GM23248 (cell line): ENCODE measurements around the gene PRDX2. TPM values are rescaled to one million over a fixed set of nuclear protein-coding genes. Genes with fewer than 3 reads are reported as not detected.

Source experiments
- DNase-seq: peaks from one replicate; pipeline ENCODE4 v3.0.0-alpha.2; 2015
- H2AFZ ChIP-seq: fragments of 200-600 bp; sonication (generic); 2 replicates; pipeline ENCODE4 v1.6.1; 2016; ENCODE audit warnings: antibody characterized with exemption
- H3F3A ChIP-seq: fragments of 200-600 bp; sonication (generic); 2 replicates; pipeline ENCODE4 v1.6.1; 2016; ENCODE audit warnings: mild to moderate bottlenecking, antibody characterized with exemption, mixed run types; ENCODE audit not compliant: insufficient read depth
- H3K27ac ChIP-seq: fragments of 200-600 bp; sonication (generic); 2 replicates; pipeline ENCODE4 v1.5.1; 2016; ENCODE audit warnings: mild to moderate bottlenecking
- H3K27me3 ChIP-seq: fragments of 200-600 bp; sonication (generic); replicated peaks from 2 replicates; pipeline ENCODE4 v1.6.1; 2016; ENCODE audit warnings: mild to moderate bottlenecking; ENCODE audit not compliant: insufficient read depth
- H3K36me3 ChIP-seq: fragments of 200-600 bp; sonication (generic); 2 replicates; pipeline ENCODE4 v1.6.1; 2016; ENCODE audit warnings: low read depth, mild to moderate bottlenecking
- H3K4me1 ChIP-seq: fragments of 200-600 bp; sonication (generic); 2 replicates; pipeline ENCODE4 v1.6.1; 2016; ENCODE audit warnings: mild to moderate bottlenecking; ENCODE audit not compliant: insufficient read depth
- H3K4me2 ChIP-seq: fragments of 200-600 bp; sonication (generic); one replicate; pipeline ENCODE4 v1.6.1; 2016; ENCODE audit warnings: mild to moderate bottlenecking; ENCODE audit not compliant: unreplicated experiment
- H3K4me3 ChIP-seq: fragments of 200-600 bp; sonication (generic); 2 replicates; pipeline ENCODE4 v1.5.1; 2016; ENCODE audit warnings: mild to moderate bottlenecking
- H3K79me2 ChIP-seq: fragments of 200-600 bp; sonication (generic); 2 replicates; pipeline ENCODE4 v1.6.1; 2016; ENCODE audit warnings: mild to moderate bottlenecking; ENCODE audit not compliant: insufficient read depth
- H3K9ac ChIP-seq: fragments of 200-600 bp; sonication (generic); 2 replicates; pipeline ENCODE4 v1.6.1; 2016; ENCODE audit warnings: mild to moderate bottlenecking
- H3K9me2 ChIP-seq: fragments of 200-600 bp; sonication (generic); 2 replicates; pipeline ENCODE4 v1.6.1; 2016; ENCODE audit warnings: mixed run types, mild to moderate bottlenecking, moderate library complexity; ENCODE audit not compliant: insufficient read depth
- H3K9me3 ChIP-seq: fragments of 200-600 bp; sonication (generic); one replicate; pipeline ENCODE4 v1.6.1; 2017; ENCODE audit warnings: low read depth
- H4K20me1 ChIP-seq: fragments of 200-600 bp; sonication (generic); 2 replicates; pipeline ENCODE4 v1.6.0; 2016; ENCODE audit not compliant: insufficient read depth
- EZH2 ChIP-seq: fragments of 200-600 bp; sonication (generic); IDR thresholded peaks from 2 replicates; pipeline ENCODE4 v1.6.1; 2018; ENCODE audit warnings: antibody characterized with exemption, mild to moderate bottlenecking; ENCODE audit not compliant: insufficient read depth, poor library complexity, severe bottlenecking
- EZH2phosphoT487 ChIP-seq: fragments of 200-600 bp; sonication (generic); IDR thresholded peaks from 2 replicates; pipeline ENCODE4 v1.6.1; 2018; ENCODE audit warnings: antibody characterized with exemption, moderate library complexity, mild to moderate bottlenecking, low read depth; ENCODE audit not compliant: insufficient read depth
- WGBS, 2 experiments: methylation state at CpG; one replicate each; pipeline ENCODE4 v1.1.6; 2015 to 2017; ENCODE audit warnings: low lambda C conversion rate in 2 of 2, low coverage in 1 of 2; ENCODE audit errors: missing lambda C conversion rate in 2 of 2; 5-methylcytosine and 5-hydroxymethylcytosine counted together
- in situ Hi-C: fragments of 300-500 bp; cut with MboI; formaldehyde crosslinking; loops from 2 replicates; pipeline ENCODE4 v1.15.0; 2020
- polyA plus RNA-seq: library from polyadenylated mRNA; unstranded; fragments of >200 nt; fragmentation: Nextera tagmentation; extraction: Ambion mirVana; gene quantifications from 2 replicates; pipeline ENCODE4 v1.2.1, GENCODE V29; 2016
- total RNA-seq: library from RNA; depleted of rRNA; stranded (reverse); fragments of >200 nt; shearing (Covaris generic); gene quantifications from 2 replicates; pipeline ENCODE4 v1.2.3, GENCODE V29; 2014

PRDX2 gene
- total and polyA plus RNA-seq, 2 experiments from 2014 or later = 230 to 252 TPM

DNA sequence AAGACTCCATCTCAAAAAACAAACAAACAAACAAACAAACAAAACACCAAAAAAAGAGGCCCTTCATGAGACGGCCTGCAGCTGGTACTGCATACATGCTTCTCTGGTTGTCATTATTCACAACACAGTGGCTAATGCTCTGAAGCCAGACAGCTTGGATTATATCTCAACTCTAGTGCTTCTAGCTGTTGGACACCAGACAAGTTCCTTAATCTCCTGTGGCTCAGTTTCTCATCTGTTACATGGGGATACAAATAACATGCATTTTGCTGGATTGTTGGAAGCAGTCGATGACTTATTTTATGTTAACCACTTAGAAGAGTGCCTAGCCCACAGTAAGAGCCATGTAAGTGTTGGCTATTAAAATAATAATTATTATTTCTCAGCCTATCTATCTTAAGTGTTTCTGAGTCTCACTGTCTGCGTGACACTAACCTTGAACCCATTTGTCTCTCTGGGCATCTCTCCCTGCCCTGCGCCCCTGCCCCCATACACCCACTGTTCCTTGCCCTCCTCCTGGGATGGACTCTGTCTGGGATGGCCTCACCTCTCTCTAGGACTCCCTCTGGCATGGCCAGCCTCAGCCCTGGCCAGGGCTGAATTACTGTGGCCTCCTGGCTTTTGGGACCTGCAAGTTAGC, 13.4 kb downstream of the PRDX2 start:
- TF ChIP-seq EZH2phosphoT487 (no peak), EZH2 (no peak)
- H3K27me3 ChIP-seq = no peaks in the 10 kb centered on the region
- peak; percentile 38 for DNase-seq
- peak overlapping the region; percentile 12 for H2AFZ ChIP-seq
- peaks cover 17% of the 10 kb centered on the region for H3K79me2 ChIP-seq
- 25 to 28% methylated on average over 4 of the region's 4 CpGs for WGBS, 2 experiments
- no peaks in the 10 kb centered on the region for H3K36me3 ChIP-seq
- peaks cover 43% of the 10 kb centered on the region for H3F3A ChIP-seq
- H3K9ac ChIP-seq = peak overlapping the region; percentile 98
- in situ Hi-C loops = no loop called here
- no peaks in the 10 kb centered on the region for H4K20me1 ChIP-seq
- H3K4me3 ChIP-seq = peak overlapping the region; percentile 93
- peak overlapping the region; percentile 91 for H3K4me2 ChIP-seq
- H3K9me3 ChIP-seq = no peaks in the 10 kb centered on the region
- no peaks in the 10 kb centered on the region for H3K9me2 ChIP-seq
- H3K27ac ChIP-seq = peak overlapping the region; percentile 99
- H3K4me1 ChIP-seq = peaks cover 34% of the 10 kb centered on the region

DNA sequence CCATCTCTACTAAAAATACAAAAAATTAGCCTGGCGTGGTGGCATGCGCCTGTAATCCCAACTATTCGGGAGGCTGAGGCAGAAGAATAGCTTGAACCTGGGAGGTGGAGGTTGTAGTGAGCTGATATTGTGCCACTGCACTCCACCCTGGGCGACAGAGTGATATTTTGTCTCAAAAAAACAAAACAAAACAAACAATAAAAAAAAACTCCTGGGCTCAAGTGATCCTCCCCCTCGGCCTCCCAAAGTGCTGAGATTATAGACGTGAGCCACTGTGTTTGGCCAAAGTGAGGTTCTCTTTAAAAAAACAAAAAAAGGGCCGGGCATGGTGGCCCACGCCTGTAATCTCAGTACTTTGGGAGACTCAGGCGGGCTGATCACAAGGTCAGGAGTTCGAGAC, 14.1 kb downstream of the PRDX2 start:
- Histone ChIP-seq H3K27ac (peak overlapping the region; percentile 99), H3K9me2 (no peaks in the 10 kb centered on the region), H3K9ac (no peak overlapping the region), H3K9me3 (no peaks in the 10 kb centered on the region), H3K36me3 (no peaks in the 10 kb centered on the region), H3K4me2 (no peak overlapping the region), H3K27me3 (no peaks in the 10 kb centered on the region), H2AFZ (no peak overlapping the region), H3K4me1 (peaks cover 34% of the 10 kb centered on the region), H3K79me2 (peaks cover 10% of the 10 kb centered on the region), H4K20me1 (no peaks in the 10 kb centered on the region), H3K4me3 (no peak overlapping the region), H3F3A (peaks cover 38% of the 10 kb centered on the region)
- TF ChIP-seq EZH2phosphoT487 = no peak
- no peak for TF ChIP-seq EZH2
- in situ Hi-C loops = no loop called here
- no peak for DNase-seq
- WGBS, 2 experiments = 67 to 73% methylated on average over 10 of the region's 10 CpGs

DNA sequence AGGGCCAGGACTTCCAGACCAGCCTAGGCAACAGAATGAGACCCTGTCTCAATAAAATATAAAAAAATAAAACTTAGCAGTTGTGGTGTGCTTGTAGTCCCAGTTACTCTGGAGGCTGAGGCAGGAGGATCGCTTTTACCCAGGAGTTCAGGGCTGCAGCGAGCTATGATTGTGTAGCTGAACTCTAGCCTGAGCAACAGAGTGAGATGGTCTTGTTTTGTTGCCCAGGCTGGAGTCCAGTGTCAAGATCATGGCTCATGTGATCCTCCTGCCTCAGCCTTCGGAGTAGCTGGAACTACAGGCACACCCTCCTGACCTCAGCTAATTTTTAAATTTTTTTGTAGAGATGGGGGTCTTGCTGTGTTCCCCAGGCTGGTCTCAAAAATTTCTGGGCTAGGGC, 14.6 kb downstream of the PRDX2 start:
- H3K27me3 ChIP-seq = no peaks in the 10 kb centered on the region
- H3K4me3 ChIP-seq = no peak overlapping the region
- no peaks in the 10 kb centered on the region for H3K36me3 ChIP-seq
- H3F3A ChIP-seq = peaks cover 40% of the 10 kb centered on the region
- H4K20me1 ChIP-seq = no peaks in the 10 kb centered on the region
- no peak overlapping the region for H3K4me2 ChIP-seq
- H3K9me3 ChIP-seq = no peaks in the 10 kb centered on the region
- no peaks in the 10 kb centered on the region for H3K9me2 ChIP-seq
- whole genome bisulfite sequencing, 2 experiments = 64 to 82% methylated on average over 3 of the region's 3 CpGs
- no peak overlapping the region for H3K9ac ChIP-seq
- no peak overlapping the region for H3K27ac ChIP-seq
- H3K79me2 ChIP-seq = peaks cover 5% of the 10 kb centered on the region
- H3K4me1 ChIP-seq = peaks cover 34% of the 10 kb centered on the region
- DNase-seq = no peak
- TF ChIP-seq EZH2phosphoT487 (no peak), EZH2 (no peak)
- in situ Hi-C loops = no loop called here
- no peak overlapping the region for H2AFZ ChIP-seq

DNA sequence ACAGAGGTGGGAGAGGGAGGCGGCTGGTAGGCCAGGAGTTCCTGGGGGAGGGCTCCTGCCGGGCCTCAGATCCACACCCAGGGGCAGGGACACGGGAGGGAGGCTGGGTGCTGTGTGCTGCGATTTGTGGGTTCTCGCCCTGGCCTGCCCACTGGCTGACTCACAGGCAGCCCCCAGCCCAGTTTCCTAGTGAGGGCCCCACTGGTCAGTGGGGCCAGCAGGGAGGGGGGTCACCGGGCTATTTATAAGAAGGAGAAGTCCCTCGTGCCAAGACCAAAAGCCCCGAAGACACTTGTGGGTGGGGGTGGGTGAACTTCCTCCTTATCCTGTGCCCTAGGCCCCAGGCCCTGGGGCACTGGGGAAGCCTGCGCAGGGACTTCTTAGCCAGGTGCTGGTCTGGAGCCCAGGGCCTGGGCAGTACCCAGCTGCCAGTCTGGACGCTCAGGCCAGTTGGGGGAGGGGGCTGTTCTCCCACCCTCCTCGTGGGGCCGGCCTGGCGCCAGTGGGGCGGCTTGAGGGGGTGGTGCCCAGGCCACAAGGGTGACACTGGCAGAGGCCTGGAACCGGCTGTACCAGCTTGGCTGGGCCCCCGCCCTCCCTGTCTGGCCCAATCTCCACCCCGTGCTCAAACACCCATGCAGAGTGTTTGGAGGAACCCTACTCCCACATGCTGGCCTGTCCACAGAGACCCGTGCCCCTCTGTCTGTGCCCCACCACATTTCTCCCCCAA, 15.3 kb downstream of the PRDX2 start:
- peak overlapping the region; percentile 73; the same call in 1 of the 2 replicates for H3K27ac ChIP-seq
- peaks cover 46% of the 10 kb centered on the region for H3F3A ChIP-seq
- H3K9me3 ChIP-seq = no peaks in the 10 kb centered on the region
- H3K4me1 ChIP-seq = peaks cover 34% of the 10 kb centered on the region
- no peaks in the 10 kb centered on the region for H3K36me3 ChIP-seq
- no peak overlapping the region for H3K9ac ChIP-seq
- H2AFZ ChIP-seq = peak overlapping the region; percentile 26; the same call in 1 of the 2 replicates
- H3K79me2 ChIP-seq = no peaks in the 10 kb centered on the region
- H3K9me2 ChIP-seq = no peaks in the 10 kb centered on the region
- H3K4me2 ChIP-seq = no peak overlapping the region
- DNase-seq = no peak
- H4K20me1 ChIP-seq = no peaks in the 10 kb centered on the region
- WGBS, 2 experiments = 54 to 60% methylated on average over 16 of the region's 18 CpGs
- no peak overlapping the region for H3K4me3 ChIP-seq
- TF ChIP-seq EZH2 (no peak), EZH2phosphoT487 (no peak)
- H3K27me3 ChIP-seq = no peaks in the 10 kb centered on the region
- in situ Hi-C loops = no loop called here
